Activated gamma-delta T cell treated with anti-CD3 and anti-CD28 coated beads, Interleukin-2, amount 50 U/mL, for 16 hours (primary cell): ENCODE results near the gene PIP4K2A.
A peak's percentile ranks its signal among the peaks of the same experiment; 100 is the strongest.
"Not testable (repeated sequence)": the region's sequence is repeated elsewhere in the genome, so short reads cannot be mapped to it uniquely, and the experiment has no call there.

Experiments
- DNase-seq: peaks from one replicate; pipeline ENCODE4 v3.0.0-alpha.2; 2020; ENCODE audit warnings: low read depth

PIP4K2A gene

GRCh38 chr10:22514414-22514758 lies 200.0 kb downstream of the PIP4K2A start:
- DNase-seq: not testable (repeated sequence)

GRCh38 chr10:22513483-22514413 lies 200.6 kb downstream of the PIP4K2A start:
- DNase-seq: not testable (repeated sequence)

DNA sequence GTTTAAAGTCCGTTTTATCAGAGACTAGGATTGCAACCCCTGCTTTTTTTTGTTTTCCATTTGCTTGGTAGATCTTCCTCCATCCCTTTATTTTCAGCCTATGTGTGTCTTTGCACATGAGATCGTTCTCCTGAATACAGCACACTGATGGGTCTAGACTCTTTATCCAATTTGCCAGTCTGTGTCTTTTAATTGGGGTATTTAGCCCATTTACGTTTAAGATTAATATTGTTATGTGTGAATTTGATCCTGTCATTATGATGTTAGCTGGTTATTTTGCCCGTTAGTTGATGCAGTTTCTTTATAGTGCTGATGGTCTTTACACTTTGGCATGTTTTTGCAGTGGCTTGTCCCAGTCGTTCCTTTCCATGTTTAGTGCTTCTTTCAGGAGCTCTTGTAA lies 202.4 kb downstream of the PIP4K2A start:
- DNase-seq: not testable (repeated sequence)

DNA sequence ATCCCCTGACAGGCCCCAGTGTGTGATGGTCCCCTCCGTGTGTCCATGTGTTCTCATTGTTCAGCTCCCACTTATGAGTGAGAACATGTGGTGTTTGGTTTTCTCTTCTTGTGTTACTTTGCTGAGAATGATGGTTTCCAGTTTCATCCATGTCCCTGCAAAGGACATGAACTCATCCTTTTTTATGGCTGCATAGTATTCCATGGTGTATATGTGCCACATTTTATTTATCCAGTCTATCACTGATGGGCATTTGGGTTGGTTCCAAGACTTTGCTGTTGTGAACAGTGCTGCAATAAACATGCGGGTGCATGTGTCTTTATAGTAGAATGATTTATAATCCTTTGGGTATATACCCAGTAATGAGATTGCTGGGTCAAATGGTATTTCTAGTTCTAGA lies 206.2 kb downstream of the PIP4K2A start:
- DNase-seq: not testable (repeated sequence)

DNA sequence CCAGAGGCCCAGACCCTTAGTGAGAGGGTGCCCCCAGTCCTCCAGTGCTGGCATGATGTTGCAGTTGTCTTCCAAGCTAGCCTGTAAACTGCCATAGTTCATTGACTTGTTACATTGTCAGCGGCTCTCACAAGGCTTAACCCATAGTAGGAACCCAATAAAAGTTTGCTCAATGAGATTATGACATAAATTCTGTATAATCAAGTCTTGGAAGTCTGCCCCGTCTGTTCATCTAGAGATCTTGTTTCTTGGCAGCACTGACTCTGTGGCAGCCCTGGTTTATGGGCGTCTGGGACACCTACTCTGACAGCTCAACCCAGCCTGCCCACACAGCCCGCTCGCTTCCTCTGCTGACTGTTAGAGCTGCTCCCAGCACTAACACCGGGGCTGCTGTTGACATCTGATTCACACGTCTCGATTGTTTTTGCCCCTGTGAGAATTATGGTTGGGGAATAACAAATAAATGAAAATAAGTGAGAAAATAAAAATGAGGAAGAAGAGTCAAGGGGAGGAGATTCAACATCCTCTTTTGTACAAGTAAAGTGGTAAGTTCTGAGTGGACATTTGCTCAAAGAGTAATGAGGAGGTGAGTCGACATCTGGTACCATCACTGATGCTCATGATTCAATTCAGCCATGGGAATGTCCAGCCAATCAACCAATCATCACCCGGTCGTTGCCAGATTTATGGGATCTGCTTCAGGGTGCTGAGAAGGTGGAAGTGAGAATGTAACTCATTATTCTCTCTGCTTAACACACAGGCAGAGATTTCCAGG lies 208.3 kb downstream of the PIP4K2A start:
- DNase-seq: peak; percentile 54

DNA sequence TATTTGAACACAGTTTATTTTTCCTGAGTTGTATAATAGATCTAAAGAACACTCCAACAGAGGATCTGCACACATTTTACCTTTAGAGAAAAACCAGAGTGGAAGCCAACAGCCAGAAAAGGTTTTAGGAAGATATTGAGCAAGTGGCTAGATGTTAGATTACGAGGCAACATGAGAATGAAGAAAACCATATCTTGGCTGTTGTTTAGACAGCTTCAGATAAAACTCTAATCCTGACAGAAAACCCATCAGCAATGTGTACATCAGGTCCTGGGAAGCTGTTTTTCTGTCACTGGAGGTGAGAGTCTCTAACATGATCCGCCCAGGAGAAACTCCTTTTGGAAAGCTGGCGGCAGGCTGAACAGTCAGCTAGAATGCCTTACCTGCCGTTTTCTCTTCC lies 209.6 kb downstream of the PIP4K2A start:
- no peak for DNase-seq

DNA sequence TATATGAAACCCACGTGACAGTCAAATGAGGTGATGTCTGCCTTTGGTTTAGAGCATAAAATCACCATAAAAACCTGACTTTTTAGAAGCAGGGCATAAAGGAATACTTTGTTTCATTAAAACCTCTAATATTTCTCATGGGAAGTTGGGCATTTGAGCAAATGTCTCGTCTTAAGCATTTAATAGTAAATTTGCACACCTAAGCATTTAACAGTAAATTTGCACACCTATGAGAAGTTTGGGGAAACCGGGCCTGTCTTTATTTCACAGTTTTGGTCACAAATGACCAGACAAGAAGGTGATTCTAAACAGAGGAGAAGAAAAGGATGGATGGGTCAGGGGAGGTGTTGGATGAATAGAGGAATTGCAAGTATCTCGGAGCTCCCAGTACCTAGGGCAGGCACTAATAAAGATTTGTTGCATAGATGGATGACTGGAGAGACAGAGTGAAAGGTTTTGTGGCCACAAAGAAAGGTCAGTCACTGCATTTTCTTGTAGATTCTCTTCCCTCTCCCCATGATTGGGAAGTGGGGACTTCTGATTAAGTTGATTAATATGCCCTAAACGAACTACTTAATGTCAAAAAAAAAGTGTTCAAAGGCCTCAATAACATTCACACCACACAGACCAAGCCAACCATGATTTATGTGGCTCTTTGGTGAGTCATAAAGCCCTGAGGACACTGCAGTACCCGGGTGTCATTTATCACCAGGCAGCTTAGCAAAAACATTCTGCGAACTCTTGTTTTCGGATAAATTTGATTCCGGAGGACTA lies 210.9 kb downstream of the PIP4K2A start:
- no peak for DNase-seq

- no peak for DNase-seq
Measured at GRCh38 chr10:22501863-22502262, 212.5 kb downstream of the PIP4K2A start.

GRCh38 chr10:22501413-22501812 lies 213.0 kb downstream of the PIP4K2A start:
- DNase-seq: no peak

- no peak for DNase-seq
Measured at GRCh38 chr10:22500656-22501340, 213.6 kb downstream of the PIP4K2A start.

- DNase-seq: not testable (repeated sequence)
Measured at GRCh38 chr10:22499973-22500372, 214.4 kb downstream of the PIP4K2A start.

- no peak for DNase-seq
Measured at GRCh38 chr10:22495396-22495795, 219.0 kb downstream of the PIP4K2A start.

DNA sequence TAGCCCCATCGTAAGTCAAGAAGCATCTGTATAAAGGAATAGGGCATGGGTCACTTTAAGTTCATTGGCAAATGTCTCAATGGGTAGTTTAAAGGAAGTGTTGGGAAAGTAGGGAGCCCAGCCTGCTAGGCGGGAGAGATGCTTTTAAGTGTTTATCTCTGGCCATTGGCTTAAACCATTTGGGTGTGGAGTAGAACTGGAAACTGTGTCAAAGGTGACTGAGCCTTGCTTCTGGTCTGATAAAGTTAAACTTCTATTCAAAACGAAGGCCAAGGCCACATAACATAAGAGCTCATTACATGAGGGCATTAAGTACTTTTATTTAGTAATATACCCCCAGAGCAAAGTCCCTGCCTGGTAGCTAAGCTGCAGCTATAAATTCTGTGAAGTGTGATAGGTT lies 220.4 kb downstream of the PIP4K2A start:
- no peak for DNase-seq

GRCh38 chr10:22491931-22492615 lies 222.3 kb downstream of the PIP4K2A start:
- no peak for DNase-seq

DNA sequence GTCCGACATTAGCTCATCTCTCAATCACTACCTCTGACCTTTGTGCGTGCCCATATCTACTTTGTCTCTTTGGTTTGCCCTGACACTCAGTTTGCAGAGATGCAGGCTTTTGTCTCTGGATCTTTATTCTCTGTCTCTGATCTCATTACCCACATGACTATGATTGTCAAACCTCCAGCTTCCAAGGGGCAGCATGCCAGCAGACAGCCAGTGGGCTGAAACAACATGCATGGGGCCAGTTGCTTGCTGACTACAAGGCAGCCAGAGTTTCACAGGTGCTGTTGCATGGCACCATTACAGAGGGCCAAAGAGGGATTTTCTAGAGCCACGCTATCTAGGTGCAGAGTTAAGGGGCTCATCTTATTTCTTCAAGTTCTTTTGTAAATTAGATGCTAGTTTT lies 222.9 kb downstream of the PIP4K2A start:
- DNase-seq: no peak

GRCh38 chr10:22489975-22490374 lies 224.4 kb downstream of the PIP4K2A start:
- DNase-seq: no peak

DNA sequence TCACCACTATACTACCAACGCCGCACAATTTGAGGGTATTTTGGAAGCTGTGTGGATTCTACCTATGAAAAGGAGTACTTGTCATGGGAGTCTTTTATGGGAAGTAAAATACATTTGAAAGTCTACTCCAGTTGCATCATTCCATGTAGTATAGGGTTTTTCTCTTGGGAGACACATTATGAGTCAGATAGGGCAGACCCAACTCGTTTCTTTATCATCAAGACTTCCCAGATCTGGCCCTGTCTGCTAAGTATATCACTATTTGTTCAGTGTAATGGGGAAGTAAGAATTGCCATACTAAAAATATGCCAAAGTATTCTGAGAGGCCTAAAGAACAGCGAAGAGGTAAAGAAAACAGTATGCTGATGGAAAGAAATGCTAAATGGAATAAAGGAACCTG lies 224.9 kb downstream of the PIP4K2A start:
- DNase-seq: no peak

DNA sequence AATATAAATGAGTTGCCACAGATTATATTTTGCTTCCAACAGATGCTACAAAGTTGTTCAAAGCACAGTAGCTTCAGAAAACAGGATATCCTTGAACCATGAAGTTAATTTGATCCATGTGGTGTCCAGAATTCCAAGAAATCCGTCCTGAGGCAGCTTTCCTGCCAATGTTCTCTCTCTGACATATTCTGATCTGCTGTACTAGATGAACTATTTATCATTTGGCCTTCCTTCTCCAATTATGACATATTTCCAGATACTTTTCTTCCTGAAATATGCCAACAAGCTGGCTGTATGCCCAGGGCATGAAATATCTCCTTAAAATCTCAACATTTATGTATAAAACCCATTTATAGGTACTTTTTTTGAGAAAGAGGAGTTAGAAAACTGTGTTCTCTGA lies 227.9 kb downstream of the PIP4K2A start:
- DNase-seq: no peak
